Thoracic aorta (tissue), 2 donors: ENCODE data around the gene SLC6A1. TPM values are rescaled to one million over a fixed set of nuclear protein-coding genes. Genes with fewer than 3 reads are reported as not detected.

Experiments used
- ATAC-seq: fragments of 150-250 bp; one replicate; pipeline ENCODE4 v1.8.0; 2017; ENCODE audit warnings: low read depth; ENCODE audit not compliant: insufficient number of reproducible peaks, low FRiP score
- DNase-seq: peaks from one replicate; pipeline ENCODE4 v3.0.0-alpha.2; 2020; ENCODE audit warnings: low spot score
- H3K27ac ChIP-seq, 2 donors: fragments of 200-600 bp; sonication (generic); 1 replicate in 1 of 2; 2 replicates in 1 of 2; pipeline ENCODE4 v1.5.1; 2016; ENCODE audit warnings: mild to moderate bottlenecking in 2 of 2, moderate library complexity in 2 of 2
- H3K27me3 ChIP-seq: fragments of 200-600 bp; sonication (generic); replicated peaks from 2 replicates; pipeline ENCODE4 v1.6.0; 2016; ENCODE audit warnings: mild to moderate bottlenecking; ENCODE audit not compliant: insufficient read depth
- H3K36me3 ChIP-seq: fragments of 200-600 bp; sonication (generic); one replicate; pipeline ENCODE4 v1.5.1; 2016
- H3K4me1 ChIP-seq, 2 donors: fragments of 200-600 bp; sonication (generic); 1 replicate in 1 of 2; 2 replicates in 1 of 2; pipeline versions ENCODE4 v1.5.1 to v1.6.0; 2016; ENCODE audit warnings: low read depth in 2 of 2, mild to moderate bottlenecking in 1 of 2; ENCODE audit not compliant: control insufficient read depth in 1 of 2
- H3K4me3 ChIP-seq: fragments of 200-600 bp; sonication (generic); 2 replicates; pipeline ENCODE4 v1.5.1; 2016; ENCODE audit warnings: mild to moderate bottlenecking
- H3K9me3 ChIP-seq: fragments of 200-600 bp; sonication (generic); 2 replicates; pipeline ENCODE4 v1.5.1; 2016
- CTCF ChIP-seq: fragments of 200-600 bp; sonication (generic); IDR thresholded peaks from one replicate; pipeline ENCODE4 v1.5.1; 2019; ENCODE audit warnings: antibody characterized with exemption
- total RNA-seq, 2 donors: library from RNA; depleted of rRNA; stranded (reverse); fragments of >200 nt; gene quantifications; one replicate each; pipeline versions ENCODE4 v1.1.0 to v1.2.3, GENCODE V29; 2016

SLC6A1 gene
- total RNA-seq, 2 donors from 2014 or later: 1.2 to 4.6 TPM

GRCh38 chr3:11080492-11080891, 87.9 kb downstream of the SLC6A1 start:
- no peaks in the 10 kb centered on the region for H3K36me3 ChIP-seq
- no peak overlapping the region for H3K4me3 ChIP-seq
- no peaks in the 10 kb centered on the region for H3K27me3 ChIP-seq
- ATAC-seq: no peak
- H3K4me1 ChIP-seq: no peaks in the 10 kb centered on the region
- no peak for TF ChIP-seq CTCF
- DNase-seq: no peak
- H3K27ac ChIP-seq: no peak overlapping the region
- H3K9me3 ChIP-seq: no peaks in the 10 kb centered on the region

- DNase-seq: no peak
- Histone ChIP-seq H3K4me3 (no peak overlapping the region), H3K27me3 (no peaks in the 10 kb centered on the region), H3K4me1 (no peaks in the 10 kb centered on the region), H3K27ac (no peak overlapping the region), H3K36me3 (no peaks in the 10 kb centered on the region), H3K9me3 (no peaks in the 10 kb centered on the region)
- ATAC-seq: no peak
- TF ChIP-seq CTCF: no peak
Measured at GRCh38 chr3:11084098-11084497, 91.5 kb downstream of the SLC6A1 start.

GRCh38 chr3:11084677-11085076, 92.1 kb downstream of the SLC6A1 start:
- Histone ChIP-seq H3K27ac (no peak overlapping the region), H3K4me3 (no peak overlapping the region), H3K36me3 (no peaks in the 10 kb centered on the region), H3K9me3 (no peaks in the 10 kb centered on the region), H3K4me1 (no peaks in the 10 kb centered on the region), H3K27me3 (no peaks in the 10 kb centered on the region)
- ATAC-seq (no peak), DNase-seq (no peak)
- TF ChIP-seq CTCF: no peak

- H3K9me3 ChIP-seq: no peaks in the 10 kb centered on the region
- H3K27ac ChIP-seq: no peak overlapping the region
- TF ChIP-seq CTCF: no peak
- ATAC-seq: no peak
- H3K27me3 ChIP-seq: no peaks in the 10 kb centered on the region
- no peak overlapping the region for H3K4me3 ChIP-seq
- H3K36me3 ChIP-seq: no peaks in the 10 kb centered on the region
- no peaks in the 10 kb centered on the region for H3K4me1 ChIP-seq
- no peak for DNase-seq
Measured at GRCh38 chr3:11085093-11085840, 92.7 kb downstream of the SLC6A1 start.

- no peaks in the 10 kb centered on the region for H3K36me3 ChIP-seq
- no peak for TF ChIP-seq CTCF
- ATAC-seq: no peak
- DNase-seq: no peak
- no peak overlapping the region for H3K4me3 ChIP-seq
- no peaks in the 10 kb centered on the region for H3K27me3 ChIP-seq
- H3K27ac ChIP-seq: no peak overlapping the region
- H3K9me3 ChIP-seq: no peaks in the 10 kb centered on the region
- H3K4me1 ChIP-seq: peaks cover 0 to 5% of the 10 kb centered on the region in 2 donors
Measured at GRCh38 chr3:11086856-11087255, 94.3 kb downstream of the SLC6A1 start.
